ENCODE results near the gene SPIN2B. TPM values are rescaled to one million over a fixed set of nuclear protein-coding genes. Genes with fewer than 3 reads are reported as not detected.

The SPIN2B gene
- total RNA-seq, 1 experiment from 2014 or later, result 7.1 TPM

- no peak for DNase-seq (ENCODE audit: low spot score)
Observed at GRCh38 chrX:57070185-57070984, 51.0 kb downstream of the SPIN2B start.

Other genes with a start within 250 kb of the SPIN2B start
- gene SPIN3, start 126.0 kb downstream of the SPIN2B start, total RNA-seq (2014; rRNA removed; shearing (Covaris generic)), result 5.4 and 5.8 TPM in 2 replicates
- 0.04 TPM in 1 of 2 replicates, not detected in the other for gene SPIN2A, start 15.8 kb upstream of the SPIN2B start, total RNA-seq (2014; rRNA removed; shearing (Covaris generic))
- not detected in 2 replicates for gene FAAH2, start 165.2 kb upstream of the SPIN2B start, total RNA-seq (2014; rRNA removed; shearing (Covaris generic))